ENCODE results near the gene SSNA1.

SSNA1 gene

DNA sequence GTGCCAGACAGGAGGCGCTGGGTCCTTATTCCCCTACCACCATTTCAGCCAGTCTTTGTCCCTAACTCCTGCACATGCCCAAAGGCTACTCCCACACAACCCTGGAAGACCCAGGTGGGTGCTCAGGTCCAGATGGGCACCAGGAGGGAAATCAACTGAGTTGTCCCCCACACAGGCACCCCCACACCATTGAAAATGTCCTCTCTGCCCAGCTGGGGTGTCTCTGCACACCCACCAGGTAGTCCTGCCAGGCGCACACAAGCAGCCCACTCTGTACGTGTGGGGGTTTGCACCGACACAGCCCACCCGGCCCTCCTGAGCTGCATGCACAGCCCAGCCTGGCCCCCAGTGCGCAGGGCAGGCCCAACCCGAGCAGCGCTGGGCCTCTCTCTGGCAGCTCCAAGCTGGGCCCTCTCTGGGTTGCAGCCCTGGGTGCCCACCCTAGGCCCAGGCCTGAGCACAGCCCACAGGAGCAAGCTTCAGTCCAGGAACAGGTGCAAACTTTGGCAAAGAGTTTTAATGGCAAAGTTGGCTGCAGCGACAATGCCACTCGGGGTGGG is 31.4 kb downstream of the SSNA1 start:
- no peak for DNase-seq (ENCODE audit: low read depth, low spot score)

DNA sequence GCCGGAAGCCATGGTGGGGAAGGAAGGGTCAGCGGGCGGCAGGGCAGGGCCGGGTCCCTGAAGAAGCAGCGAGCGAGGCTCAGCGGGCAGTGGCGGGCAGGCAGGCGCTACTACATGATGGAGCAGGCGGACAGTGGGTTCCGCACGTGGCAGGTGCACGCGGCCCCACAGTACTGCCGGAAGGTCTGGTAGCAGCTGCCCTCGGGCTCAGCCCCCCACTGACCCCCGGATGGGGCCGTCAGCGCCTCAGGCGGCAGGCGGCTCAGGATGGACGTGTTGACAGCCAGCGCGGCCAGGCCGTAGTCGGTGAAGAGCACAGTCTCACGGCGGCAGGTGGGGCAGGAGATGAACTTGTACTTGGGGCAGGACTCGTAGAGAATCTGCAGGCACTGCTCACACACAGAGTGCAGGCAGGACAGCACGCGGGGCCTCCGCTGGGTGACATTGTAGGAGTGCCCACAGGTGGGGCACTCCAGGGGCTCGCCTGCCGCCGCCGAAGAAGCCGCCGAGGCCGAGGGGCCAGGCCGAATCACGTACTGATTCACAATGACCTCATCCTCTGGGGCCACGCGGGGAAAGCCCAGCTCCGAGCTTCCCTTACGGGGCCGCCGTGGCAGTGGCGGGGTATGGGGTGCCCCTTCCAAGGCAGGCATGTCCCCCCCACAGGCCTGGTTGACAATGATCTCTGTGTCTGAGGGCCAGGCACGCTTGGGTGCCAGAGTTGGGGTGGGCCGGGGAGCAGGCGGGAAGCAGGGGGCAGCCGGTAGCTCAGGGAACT is 32.0 kb downstream of the SSNA1 start:
- DNase-seq (ENCODE audit: low read depth, low spot score) = no peak

DNA sequence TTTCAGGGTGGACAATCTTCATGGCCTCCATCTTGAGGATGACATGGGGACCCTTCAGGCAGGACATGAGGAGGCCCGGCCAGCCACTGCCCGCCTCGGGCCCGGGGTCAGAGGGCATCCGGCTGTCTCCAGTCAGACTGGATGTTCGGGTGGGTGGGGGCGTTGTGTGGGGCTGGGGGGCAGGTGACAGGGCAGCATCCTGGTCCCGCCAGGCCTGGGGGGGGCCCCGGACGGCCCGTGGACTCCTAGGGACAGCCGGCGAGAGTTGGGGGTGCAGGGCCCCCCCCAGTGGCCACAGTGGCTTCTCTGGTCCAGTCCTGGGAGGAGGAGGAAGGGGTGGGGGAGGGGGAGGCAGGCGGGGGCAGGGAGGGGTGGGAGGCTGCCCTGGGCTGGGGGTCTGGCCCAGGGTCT is 32.6 kb downstream of the SSNA1 start:
- no peak for DNase-seq (ENCODE audit: low read depth, low spot score)

DNA sequence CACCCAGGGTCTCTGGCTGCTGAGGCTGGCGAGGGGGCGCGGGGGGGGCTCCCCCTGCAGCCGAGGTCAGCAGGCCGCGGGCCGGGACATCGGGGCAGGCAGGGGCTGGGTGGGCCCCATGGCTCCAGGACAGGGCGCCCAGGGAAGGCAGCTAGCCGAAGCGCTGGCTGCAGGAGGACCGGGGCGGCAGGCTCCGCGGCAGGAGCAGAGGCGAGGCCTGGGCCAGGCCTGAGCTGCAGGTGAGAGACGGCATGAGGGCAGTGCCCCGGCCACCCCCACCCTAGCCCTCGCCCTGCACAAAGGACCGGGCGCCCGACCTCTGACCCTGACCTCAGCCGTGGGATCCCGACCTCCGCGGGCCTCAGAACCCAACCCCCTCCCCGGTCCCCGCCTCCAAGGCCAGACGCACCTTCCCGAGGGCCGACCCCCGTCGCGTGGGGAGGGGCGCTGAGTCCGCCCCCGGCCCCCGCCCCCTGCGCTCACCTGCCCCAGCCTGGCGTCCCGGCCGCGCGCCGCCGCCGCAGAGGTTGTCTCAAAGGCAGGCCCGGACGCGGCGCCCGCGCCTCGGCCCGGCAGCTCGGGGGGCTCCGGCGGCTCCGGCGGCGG is 33.1 kb downstream of the SSNA1 start:
- DNase-seq (ENCODE audit: low read depth, low spot score) = no peak

DNA sequence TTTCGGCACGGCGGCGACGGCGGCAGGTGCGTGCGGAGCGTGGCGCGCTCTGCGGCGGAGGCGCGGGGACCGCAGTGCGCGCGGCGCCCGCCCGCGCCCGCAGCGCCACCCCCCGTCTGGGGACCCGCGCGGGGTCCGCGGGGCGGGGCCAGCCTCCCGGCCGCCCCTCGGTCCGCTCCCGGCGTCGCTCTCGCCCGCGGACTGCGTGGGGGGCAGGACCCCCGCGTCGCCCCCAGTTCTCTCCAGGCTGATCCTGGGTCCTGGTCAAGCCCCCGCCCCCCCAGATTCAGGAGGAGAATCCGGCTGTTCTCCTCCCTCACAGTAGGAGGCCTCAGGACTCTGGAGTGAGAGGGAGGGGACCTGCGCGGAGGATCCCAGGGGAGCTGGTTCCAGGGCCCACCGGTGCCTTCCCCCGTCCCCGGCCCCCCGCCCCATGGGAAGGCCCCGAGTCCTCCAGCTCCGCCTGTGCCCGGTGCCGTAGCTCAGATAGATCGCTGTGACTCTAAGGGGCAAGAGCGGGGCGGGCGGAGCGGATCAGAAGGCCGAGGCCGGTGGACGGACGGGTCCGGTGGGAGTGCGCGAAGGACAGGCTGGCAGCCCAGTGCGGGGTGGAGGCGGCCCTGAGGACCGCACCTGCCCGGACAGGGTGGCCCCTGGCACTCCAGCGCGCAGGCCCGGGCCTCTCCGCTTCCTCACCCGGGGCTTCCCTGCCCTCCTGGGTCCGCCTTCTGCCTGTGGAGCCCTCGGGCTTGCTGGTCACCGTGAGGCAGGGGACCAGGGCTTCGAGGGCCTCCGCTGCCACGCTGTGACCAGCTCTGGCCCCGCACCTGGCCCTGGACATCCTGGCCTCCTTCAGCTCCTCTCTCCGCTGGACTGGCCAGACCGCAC is 34.0 kb downstream of the SSNA1 start, which contains the start of gene RNF208:
TSS of gene RNF208 (minus strand) at position 51 of the 888 bp plus-strand sequence. CDS start 1,028 bp downstream, outside the sequence.
- DNase-seq (ENCODE audit: low read depth, low spot score) = peak; percentile 43

DNA sequence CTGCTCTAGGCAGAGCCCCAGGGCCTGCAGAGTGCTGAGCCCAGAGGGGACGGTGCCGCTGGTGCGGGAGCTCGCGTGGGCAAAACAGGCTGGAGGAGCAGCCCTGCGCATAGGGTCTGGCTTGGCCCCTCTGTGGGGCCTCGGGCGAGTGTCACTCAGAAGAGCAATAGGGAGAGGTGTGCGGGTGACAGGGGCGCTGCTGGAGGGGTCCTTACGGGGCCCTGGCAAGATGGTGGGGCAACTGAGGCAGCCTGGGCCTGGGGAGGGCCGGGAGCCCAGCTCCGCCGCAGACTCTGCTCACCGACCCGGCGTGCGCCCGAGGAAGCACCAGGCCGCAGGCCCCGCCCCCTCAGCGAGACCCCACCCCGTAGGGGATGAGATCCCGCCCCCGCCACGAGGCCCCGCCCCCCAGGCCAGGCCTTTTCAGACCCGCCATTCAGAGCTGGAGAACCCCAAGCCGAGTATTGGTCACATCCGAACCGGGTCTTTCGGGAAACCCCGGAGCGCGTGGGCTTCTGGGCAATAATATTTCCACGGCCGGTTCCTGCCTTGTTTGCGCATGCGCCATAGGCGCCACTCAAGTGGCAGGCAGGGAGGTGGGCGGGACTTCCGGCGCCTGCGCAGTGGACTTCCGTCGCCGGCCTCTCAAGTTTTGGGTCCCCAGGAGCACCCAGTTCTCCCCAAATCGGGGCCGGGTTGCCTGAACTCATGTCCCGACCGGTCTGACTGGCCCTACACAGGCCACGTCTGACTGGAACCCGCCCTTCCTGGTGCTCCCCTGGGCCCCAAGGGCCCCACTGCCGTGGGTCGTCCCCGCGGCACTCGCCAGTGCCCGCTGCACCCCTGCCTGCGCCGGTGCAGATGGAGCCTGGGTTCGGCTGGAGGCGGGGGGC is 34.8 kb downstream of the SSNA1 start:
- DNase-seq (ENCODE audit: low read depth, low spot score) = peak; percentile 99

DNA sequence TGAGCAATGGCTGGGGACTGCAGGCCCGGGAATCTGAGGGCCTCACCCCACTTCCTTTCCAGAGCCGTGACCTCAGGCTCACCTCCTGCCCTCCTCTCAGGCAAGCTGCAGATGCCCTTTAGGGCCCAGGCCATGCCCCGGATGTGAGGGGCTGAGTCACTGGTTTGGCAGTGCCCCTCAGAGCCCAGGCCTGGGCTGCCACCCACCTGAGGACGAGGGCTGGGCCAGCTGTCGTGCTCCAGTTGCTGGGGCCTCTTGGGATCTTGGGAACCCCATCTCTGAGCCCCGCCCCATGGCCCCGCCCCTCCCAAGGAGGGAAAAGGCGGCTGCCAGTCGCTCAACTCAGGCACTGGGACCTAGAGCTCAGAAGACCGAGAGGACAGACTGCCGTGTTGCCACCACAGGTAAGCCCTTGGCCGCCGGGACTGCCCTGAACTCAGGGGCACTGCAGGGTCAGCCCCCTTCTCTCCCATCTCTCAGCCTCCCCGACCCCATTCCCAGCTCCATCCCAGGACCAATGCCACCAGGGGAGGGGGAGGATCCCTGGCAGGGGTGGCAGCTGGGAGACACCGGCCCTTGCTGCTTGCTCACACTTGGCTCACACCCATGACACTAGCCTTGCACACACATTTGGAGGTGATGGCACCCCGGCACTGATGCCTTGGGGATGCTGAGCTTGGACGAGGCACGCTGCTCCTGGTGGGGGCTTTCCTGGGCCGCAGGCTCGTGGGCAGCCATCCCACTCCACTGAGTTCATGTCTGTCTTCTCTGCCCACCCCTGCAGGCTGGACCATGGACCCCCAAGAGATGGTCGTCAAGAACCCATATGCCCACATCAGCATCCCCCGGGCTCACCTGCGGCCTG is 36.6 kb downstream of the SSNA1 start, which contains the start of gene CYSRT1:
TSS of gene CYSRT1 (plus strand) at position 345 of the 865 bp plus-strand sequence. CDS start at position 793, 448 bp downstream.
- no peak for DNase-seq (ENCODE audit: low read depth, low spot score)

DNA sequence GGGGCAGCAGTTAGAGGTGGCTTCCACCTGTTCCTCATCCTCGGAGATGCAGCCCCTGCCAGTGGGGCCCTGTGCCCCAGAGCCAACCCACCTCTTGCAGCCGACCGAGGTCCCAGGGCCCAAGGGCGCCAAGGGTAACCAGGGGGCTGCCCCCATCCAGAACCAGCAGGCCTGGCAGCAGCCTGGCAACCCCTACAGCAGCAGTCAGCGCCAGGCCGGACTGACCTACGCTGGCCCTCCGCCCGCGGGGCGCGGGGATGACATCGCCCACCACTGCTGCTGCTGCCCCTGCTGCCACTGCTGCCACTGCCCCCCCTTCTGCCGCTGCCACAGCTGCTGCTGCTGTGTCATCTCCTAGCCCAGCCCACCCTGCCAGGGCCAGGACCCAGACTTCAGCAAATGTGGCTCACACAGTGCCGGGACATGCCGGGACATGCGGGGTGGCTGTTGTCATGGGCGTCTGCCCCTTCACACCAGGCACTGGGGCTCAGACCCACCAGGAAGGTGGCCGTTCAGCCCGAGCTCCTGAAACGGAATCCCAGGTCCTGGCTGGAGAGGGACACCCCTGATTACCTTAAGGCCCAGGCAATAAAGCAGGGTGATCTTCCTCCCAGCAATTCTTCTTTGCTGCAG is 37.3 kb downstream of the SSNA1 start:
- DNase-seq (ENCODE audit: low read depth, low spot score) = no peak

DNA sequence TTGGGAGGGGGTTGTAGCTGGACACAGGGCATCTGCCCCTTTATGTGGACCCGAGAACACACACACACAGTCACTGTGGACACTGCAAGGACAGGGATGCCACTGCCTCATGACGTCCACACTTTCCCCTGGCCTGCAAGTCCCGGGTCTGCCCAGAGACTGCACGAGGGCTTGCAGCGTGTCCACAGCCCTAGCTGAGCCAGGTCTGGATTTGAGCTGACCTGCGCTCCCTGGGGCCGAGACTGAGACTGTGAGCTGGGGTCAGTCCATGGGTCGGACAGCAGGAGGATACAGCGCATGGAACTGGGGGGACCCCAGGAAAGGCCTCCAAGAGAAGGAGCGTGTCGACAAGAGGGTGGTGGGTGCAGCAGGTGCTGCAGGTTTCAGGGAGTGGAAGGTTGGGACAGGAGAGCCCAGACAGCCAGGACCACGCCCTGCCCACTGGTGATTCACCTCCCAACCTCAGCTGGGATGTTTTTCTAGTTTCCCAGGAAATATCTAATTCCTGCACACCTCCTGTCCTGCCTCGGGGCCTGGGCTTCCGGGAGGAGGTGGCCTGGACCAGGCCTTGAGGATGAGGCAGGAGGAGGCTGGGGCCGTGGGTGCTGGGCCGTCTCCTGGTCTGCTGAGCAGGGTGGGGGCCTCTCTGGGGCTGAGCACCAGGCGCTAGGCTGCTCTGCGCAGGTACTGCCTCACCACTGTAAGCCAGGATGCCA is 38.0 kb downstream of the SSNA1 start:
- no peak for DNase-seq (ENCODE audit: low read depth, low spot score)

DNA sequence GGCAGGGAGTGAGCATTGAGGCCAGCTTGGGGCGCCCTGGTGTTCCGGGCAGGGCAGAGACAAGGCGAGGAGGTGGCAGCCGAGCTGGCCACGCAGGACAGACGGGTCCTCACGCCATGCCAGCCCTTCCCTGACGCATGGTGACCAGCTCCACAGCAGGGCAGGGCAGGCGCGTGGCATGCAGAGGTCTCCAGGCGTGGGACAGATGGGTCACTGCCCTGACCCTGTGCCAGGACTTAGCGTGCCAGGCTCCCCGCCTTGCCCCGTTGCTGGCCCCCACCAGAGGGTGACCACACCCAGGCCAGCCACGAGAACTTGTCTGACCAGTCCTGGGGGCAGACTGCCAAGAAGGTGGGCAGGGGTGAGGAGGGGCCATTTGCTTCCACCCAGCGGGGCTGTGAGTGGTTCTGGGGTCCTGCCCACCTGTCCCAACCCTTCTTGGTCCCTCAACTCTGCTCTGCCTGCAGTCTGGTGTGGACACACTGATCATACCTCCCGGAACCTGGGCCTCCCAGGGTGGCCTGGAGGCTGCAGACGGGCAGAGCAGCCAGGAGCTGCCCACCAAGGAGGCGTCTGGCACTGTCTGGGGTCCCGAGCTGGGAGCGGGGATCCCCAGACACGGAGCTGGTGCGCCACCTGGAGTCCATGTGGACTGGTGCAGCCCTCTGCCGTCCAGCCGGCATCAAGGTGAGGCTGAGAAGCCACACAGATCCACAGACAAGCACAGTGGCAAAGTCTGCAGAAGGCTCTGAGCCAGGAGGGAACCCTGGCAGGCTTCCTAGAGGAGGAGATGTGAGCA is 38.8 kb downstream of the SSNA1 start, which contains the start of gene RNF224:
TSS of gene RNF224 (plus strand) at position 449 of the 799 bp plus-strand sequence. CDS start 834 bp downstream, outside the sequence.
- peak; percentile 90 for DNase-seq (ENCODE audit: low read depth, low spot score)

DNA sequence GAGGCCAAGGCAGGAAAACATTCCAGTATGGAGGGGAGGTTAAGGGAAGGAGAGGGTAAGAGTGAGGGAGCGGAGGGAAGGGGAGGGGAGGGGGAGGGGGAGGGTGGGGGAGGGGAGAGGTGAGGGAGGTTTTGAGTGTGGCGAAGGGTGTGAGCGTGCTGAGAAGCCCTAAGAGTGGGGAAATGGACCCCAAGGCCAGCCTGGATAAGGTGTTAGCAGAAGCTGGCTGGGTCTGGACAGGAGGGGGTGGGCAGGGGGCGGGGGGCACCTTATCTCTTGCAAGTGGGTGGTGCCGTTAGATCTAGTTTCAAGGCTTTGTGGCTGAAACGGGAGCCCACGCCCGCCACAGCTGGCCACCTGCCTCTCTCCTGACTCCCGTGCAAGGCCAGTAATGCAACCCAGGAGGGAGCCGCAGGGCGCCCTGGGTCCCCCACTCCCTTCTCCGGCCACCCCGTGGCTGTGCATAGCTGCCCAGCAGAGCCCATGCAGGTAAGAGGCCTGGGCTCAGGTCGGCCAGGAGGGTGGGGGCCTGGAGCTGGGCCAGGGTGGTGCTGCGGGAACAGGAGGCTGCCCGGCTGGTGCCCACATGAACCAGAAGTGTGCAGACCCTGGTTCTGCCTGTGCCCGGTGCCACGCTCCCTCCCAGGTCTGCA is 39.5 kb downstream of the SSNA1 start:
- no peak for DNase-seq (ENCODE audit: low read depth, low spot score)

DNA sequence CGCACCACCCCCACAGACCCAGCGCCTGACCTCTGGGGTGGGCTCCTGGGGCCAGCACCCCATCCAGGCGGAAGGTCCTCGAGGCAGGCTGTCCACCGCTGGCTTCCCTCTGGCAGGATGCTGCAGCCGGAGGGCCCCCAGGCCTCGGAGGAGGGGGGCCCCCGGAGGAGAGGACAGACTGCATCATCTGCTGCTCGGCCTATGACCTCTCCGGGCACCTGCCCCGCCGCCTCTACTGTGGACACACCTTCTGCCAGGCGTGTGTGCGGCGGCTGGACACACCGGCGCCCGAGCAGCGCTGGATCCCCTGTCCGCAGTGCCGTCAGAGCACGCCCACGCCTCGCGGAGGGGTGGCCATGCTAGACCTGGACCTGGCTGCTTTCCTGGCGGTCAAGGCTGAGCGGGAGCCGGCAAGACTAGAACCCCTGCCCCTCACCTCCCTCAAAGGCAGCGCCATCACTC is 40.1 kb downstream of the SSNA1 start:
- no peak for DNase-seq (ENCODE audit: low read depth, low spot score)

DNA sequence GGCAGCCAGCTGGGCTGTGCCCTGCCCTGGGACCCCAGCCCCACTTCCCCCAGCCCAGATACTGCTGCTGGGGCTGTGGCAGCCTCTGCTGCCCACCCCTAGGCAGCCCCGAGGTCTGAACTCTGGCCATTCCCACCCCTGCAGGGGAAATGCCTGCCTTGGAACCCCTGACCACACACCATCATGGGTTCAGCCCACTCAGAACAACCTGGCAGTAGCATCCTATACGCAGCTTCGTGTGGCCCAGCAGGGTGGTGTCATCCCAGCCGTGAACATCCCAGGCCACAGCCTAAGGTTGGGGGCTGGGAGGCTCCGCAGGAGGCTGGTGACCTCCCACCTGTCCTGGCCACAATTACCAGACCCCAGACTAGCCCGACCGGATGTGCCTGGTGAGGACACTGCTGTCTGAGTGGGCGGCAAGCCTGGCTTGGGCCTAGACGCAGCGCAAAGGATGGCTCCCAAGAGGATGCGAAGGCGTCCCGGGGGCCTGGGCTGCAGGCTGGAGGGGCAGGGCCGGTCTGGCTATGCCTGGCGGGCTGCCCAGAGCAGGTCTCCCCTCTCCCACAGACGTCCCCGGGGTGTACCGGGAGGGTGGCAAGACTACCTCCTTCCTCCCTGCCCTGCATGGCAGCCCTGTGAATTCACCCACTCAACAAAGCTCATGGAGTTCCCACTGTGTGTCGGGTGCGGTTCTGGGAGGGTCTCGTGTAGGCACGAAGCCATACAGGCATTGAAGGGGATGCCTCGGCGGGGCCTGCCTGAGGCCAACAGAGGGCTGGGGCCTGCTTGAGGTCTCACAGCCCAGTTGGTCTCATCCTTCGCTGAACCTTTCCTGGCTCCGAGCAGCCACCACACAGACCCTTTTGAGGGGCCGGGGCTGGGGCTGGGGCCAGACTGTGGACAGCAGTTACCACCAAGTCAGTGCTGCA is 40.8 kb downstream of the SSNA1 start:
- no peak for DNase-seq (ENCODE audit: low read depth, low spot score)

DNA sequence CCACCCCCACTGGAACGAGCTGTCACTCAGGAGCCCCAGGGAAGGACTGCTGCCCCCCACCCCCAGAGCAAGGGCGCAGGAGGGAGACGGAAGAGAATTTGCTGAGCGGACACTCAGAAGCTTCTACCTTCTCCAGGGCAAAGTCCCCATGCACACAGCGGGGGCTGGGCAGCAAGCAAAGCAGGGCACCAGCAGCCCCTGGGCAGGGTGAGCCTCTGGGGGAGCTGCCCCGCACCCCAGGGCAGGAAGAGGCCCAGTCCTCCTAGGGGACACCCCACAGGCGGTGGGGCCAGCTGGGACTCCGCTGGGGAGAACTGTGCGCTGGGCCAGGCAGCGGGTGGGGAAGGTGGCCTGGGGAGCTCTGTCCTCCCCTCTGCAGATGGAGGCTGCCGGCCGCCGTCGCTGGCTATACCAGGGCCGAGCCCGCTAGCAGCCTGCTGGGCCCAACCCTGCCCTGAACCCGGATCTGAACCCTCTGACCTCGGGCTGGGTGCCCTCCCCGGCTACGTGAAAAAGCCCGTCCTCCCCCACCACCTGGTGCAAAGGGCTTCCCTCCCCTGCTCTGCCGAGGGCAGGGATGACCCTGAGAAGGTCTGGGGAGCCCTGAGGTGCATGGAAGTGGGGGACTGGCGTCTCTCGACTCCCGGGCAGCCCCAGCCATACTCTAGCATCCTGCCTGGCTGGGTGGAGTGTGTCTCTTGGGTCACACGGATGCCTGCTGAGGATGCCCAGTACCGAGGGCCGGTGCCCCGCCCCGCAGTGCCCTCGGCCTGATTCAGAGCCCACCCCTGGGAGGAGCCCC is 41.6 kb downstream of the SSNA1 start:
- no peak for DNase-seq (ENCODE audit: low read depth, low spot score)
